GM10248 (cell line): ENCODE measurements around the gene PTPRG.

Experiments
- CTCF ChIA-PET: fragments of 300-600 bp; sonication (Branson Sonifier 250); formaldehyde crosslinking; extraction: SDS; loops from one replicate; lab custom pipeline; 2021; ENCODE audit warnings: antibody characterized with exemption; lab: Yijun Ruan, JAX
- POLR2A ChIA-PET: fragments of 350-650 bp; sonication (Branson Sonifier 250); formaldehyde crosslinking; extraction: SDS; loops from one replicate; lab custom pipeline; 2020; ENCODE audit warnings: antibody characterized with exemption; lab: Yijun Ruan, JAX
- DNase-seq: peaks from one replicate; pipeline ENCODE4 v3.0.0; 2012; ENCODE audit errors: extremely low spot score
- CTCF ChIP-seq: IDR thresholded peaks from 2 replicates; pipeline ENCODE4 v1.5.1; 2012; ENCODE audit warnings: mild to moderate bottlenecking, low read depth; ENCODE audit errors: extremely low read depth, missing control alignments, control extremely low read depth

PTPRG gene

GRCh38 chr3:61565569-61565968, 4.2 kb downstream of the PTPRG start:
- ChIA-PET CTCF (interaction anchor here (1.3 kb wide), 1 partner anchor 11 kb away, joined by 3 read pairs; no protein-coding TSS in a partner anchor), POLR2A (no interaction called here)
- TF ChIP-seq CTCF, result no peak
- no peak for DNase-seq

DNA sequence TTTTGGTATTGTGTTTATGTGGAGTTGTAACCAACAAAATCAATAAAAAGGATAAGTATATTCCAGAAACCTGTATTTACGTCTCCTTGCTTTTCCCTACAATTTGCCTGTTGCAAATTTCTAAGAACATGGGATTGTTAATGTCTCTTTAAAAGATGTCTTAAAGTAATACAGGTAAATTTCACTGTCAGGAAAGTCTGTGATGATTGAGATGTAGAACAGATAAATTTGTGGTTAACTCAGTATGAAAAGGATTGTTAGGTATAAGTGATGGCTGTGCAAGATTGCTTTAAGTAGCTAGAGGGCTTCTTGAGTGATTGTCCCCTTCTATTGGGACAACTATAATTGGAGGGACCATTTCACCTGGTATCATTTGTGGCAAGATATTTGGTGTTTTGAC, 6.8 kb downstream of the PTPRG start:
- ChIA-PET CTCF (no interaction called here), POLR2A (no interaction called here)
- DNase-seq, result no peak
- TF ChIP-seq CTCF, result no peak

DNA sequence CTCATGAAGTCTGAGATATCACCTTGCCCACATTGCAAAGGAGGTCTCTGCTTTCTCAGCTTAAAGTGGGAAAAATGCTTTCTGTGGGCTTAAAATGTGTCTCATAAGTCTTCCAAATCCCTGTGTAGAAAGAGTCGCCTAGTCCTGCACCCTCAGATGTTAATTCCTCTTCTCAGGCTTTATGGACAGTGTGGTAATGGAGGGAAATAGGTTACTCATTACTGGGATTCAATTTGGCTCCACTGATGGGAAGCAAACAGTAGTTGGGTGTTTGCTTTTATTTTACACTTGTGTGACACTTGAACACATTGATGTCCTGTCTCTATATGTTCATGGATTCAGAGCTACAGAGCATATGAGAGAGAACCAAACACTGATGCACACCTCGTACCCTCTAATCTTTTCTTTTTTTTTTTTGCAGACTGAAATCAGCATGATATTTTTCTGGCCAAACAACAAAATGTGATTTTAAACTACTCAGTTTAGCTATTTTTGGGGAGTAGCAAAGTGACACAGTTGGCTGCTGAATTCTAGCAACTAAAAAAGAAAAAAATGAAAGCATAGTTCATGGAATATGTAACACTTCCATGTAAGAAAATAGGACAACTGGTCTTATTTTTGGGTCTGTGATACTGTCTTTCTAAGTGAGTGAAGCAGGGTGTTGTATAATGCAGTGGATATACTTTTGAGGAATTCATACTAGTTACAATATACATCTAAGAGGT, 8.6 kb downstream of the PTPRG start:
- DNase-seq, result no peak
- ChIA-PET POLR2A (no interaction called here), CTCF (interaction anchor here (1.2 kb wide), 1 partner anchor 12 kb away, joined by 3 read pairs; no protein-coding TSS in a partner anchor)
- no peak for TF ChIP-seq CTCF

DNA sequence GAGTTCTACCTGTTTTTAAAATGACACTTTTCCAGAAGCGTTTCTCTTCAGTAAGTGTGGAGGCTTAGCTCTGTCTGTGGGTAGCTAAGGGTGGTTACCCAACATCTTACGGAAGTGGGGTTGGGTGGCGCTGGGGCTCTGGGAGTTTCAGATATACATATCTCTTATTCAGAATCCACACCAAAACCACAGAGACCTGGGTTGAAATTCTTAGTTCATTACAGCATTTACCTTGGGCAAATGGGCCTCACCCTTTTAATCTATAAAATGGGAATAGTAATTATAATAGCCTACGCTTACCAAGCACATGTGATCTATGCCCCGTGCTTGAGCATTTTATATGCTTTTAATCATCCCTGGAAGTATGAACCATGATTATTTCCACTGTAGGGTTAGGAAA, 9.4 kb downstream of the PTPRG start:
- ChIA-PET CTCF (interaction anchor here (1.2 kb wide), 1 partner anchor 12 kb away, joined by 3 read pairs; no protein-coding TSS in a partner anchor), POLR2A (no interaction called here)
- no peak for TF ChIP-seq CTCF
- DNase-seq, result no peak

DNA sequence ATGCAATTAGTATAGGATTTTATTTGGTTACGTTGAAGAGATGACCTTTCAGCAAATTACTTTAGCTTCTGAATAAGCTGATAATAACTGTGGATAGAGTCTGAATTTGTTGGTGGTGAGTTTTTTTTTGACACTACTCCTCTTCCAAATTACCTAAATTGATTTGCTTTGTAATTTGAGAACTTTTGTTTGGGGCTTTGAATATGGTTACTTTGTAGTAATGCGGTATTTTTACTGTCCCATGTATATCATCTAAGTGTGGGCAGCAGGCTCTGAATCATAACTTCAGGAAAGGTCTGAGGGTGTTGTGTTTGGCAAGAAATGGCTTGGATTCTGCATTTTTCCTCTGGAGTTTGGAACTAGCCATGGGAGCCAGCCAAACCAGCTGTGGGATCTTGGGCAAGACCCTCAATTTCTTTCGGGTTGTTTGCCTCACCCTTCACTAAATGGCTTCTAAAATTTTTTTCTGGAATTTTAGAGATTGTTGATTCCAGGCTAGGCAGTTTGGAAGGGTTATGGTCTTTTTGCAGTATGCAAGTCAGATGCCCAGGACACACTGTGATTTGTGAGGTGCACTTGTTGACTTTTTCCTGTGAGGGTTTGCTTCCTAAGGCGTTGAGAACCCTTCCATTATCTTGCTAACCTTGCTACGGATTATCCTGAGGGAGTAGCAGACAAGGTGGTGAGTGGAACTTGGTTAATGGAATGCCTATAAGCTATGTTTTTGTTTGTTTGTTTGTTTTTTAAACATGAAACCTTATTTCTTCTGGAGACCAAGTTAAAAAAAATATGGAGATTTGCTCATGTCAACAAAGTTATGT, 10.4 kb downstream of the PTPRG start:
- POLR2A ChIA-PET, result no interaction called here
- CTCF ChIA-PET, result no interaction called here

More for the DNA sequence above, 10.4 kb downstream of the PTPRG start:
- TF ChIP-seq CTCF, result no peak
- DNase-seq, result no peak
